Activated T-cell treated with anti-CD3 and anti-CD28 coated beads, Interleukin-2, amount 50 U/mL, for 72 hours (primary cell): ENCODE results near the gene STAM2. TPM values are rescaled to one million over a fixed set of nuclear protein-coding genes. Genes with fewer than 3 reads are reported as not detected.
"Not testable (repeated sequence)": the region's sequence is repeated elsewhere in the genome, so short reads cannot be mapped to it uniquely, and the experiment has no call there.

Experiments
- ATAC-seq, 2 donors: fragments of 150-1000 bp; cut with Tn5 transposase; replicated peaks in 1 of 2; 2 replicates each; pipeline ENCODE4 v1.10.0; 2021; ENCODE audit warnings: moderate library complexity in 2 of 2, mild to moderate bottlenecking in 1 of 2
- DNase-seq, 2 donors: peaks; one replicate each; pipeline ENCODE4 v3.0.0; 2021 to 2022; ENCODE audit warnings: mixed read lengths in 1 of 2
- H3K27ac Mint-ChIP-seq: one replicate; pipeline ENCODE4 v1.8.0; 2022; ENCODE audit warnings: mild to moderate bottlenecking, moderate library complexity, mixed read lengths
- H3K27me3 Mint-ChIP-seq: one replicate; pipeline ENCODE4 v1.8.0; 2022; ENCODE audit warnings: low read depth, mixed read lengths
- H3K36me3 Mint-ChIP-seq, 2 donors: one replicate each; pipeline ENCODE4 v1.8.0; 2022; ENCODE audit warnings: mixed read lengths in 2 of 2, mild to moderate bottlenecking in 1 of 2; ENCODE audit not compliant: insufficient read depth in 2 of 2
- H3K4me1 Mint-ChIP-seq: one replicate; pipeline ENCODE4 v1.8.0; 2022; ENCODE audit warnings: low read depth, mixed read lengths
- H3K4me3 Mint-ChIP-seq, 2 donors: one replicate each; pipeline ENCODE4 v1.8.0; 2022; ENCODE audit warnings: mild to moderate bottlenecking in 2 of 2, mixed read lengths in 2 of 2, moderate library complexity in 2 of 2
- H3K9me3 Mint-ChIP-seq, 2 donors: one replicate each; pipeline ENCODE4 v1.8.0; 2022; ENCODE audit warnings: mixed read lengths in 2 of 2
- total RNA-seq, 2 donors: library from RNA; stranded (reverse); gene quantifications; one replicate each; pipeline ENCODE4 v1.2.3, GENCODE V29; 2022

STAM2 gene
- total RNA-seq, 2 donors from 2014 or later: 16.7 to 17.1 TPM

DNA sequence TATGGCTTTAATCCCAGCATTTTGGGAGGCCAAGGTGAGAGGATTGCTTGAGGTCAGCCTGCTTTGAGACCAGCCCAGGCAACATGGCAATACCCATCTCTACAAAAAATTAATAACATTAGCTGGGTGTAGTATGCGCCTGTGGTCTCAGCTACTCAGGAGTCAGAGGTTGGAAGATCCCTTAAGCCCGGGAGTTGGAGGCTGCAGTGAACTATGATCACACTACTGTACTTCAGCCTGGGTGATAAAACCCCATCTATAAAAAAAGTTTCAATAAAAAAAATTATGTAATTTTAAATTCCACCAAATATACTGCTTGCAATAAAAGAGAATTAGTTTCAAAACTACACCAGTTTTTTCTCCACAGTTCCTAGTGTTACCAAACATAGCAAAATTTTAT, 53.4 kb downstream of the STAM2 start:
- Mint-ChIP-seq H3K4me3 (no peak overlapping the region), H3K4me1 (no peaks in the 10 kb centered on the region), H3K36me3 (peaks cover 0 to 3% of the 10 kb centered on the region in 2 donors), H3K9me3 (no peaks in the 10 kb centered on the region), H3K27ac (no peak overlapping the region), H3K27me3 (no peaks in the 10 kb centered on the region)
- DNase-seq (no peak), ATAC-seq (no peak)

DNA sequence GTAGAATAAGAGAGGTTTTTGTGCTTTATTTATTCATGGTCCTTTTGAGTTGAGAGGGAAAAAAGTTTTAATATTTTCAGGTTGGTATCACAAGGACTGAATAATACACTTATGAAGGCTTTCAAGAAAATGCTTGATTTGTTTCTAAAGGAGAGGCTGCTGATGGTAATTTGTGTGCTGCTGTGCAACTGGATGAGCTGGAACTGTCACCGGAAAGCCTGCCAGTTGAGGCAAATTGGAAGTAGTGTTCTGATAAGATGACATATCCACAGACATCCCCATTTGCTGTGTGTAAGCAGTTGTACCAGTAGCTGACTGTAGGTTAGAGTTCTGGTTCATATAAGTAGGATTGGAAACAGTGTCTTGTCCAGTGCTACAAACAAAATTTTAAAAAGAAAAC, 55.1 kb downstream of the STAM2 start:
- H3K36me3 Mint-ChIP-seq: peaks cover 0 to 3% of the 10 kb centered on the region in 2 donors
- ATAC-seq: no peak
- H3K27me3 Mint-ChIP-seq: no peaks in the 10 kb centered on the region
- H3K9me3 Mint-ChIP-seq: no peaks in the 10 kb centered on the region
- H3K4me3 Mint-ChIP-seq: no peak overlapping the region
- no peak for DNase-seq
- H3K27ac Mint-ChIP-seq: no peak overlapping the region
- H3K4me1 Mint-ChIP-seq: no peaks in the 10 kb centered on the region

DNA sequence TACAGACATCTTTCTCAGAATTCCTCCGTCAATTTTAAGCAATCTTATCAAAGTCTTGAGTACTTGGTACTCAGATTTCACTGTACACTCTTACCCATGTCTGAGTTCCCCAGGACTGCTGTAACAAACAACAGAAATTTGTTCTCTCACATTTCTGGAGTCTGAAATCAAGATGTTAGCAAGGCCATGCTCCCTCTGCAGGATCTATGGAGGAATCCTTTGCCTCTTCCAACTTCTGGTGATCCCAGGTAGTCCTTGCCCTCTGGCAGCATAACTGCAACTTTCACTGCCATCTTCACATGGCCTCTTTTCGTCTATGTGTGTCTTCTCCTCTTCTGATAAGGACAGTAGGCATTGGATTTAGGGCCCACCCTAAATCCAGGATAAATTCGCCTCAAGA, 59.6 kb downstream of the STAM2 start:
- Mint-ChIP-seq H3K27me3 (no peaks in the 10 kb centered on the region), H3K27ac (no peak overlapping the region), H3K4me1 (no peaks in the 10 kb centered on the region), H3K36me3 (peaks cover 0 to 2% of the 10 kb centered on the region in 2 donors), H3K4me3 (no peak overlapping the region), H3K9me3 (no peaks in the 10 kb centered on the region)
- ATAC-seq: no peak
- DNase-seq: no peak

DNA sequence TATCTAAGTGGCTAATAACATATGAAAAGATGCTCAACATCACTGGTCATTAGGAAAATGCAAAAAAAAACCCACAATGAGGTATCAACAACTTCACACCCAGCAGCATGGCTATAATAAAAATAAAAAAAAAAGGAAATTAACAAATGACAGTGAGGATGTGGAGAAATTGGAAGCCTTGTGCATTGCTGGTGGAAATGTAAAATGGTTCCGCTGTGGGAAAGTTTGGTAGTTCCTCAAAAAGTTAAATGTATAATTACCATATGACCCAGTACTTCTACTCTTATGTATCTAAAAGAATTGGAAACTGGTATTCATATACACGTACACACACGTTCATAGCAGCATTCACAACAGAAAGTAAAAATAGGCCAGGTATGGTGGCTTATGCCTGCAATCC, 61.2 kb downstream of the STAM2 start:
- DNase-seq: no peak
- Mint-ChIP-seq H3K4me3 (no peak overlapping the region), H3K27ac (no peak overlapping the region), H3K36me3 (peaks cover 0 to 2% of the 10 kb centered on the region in 2 donors), H3K27me3 (no peaks in the 10 kb centered on the region), H3K9me3 (no peaks in the 10 kb centered on the region), H3K4me1 (no peaks in the 10 kb centered on the region)
- no peak for ATAC-seq

DNA sequence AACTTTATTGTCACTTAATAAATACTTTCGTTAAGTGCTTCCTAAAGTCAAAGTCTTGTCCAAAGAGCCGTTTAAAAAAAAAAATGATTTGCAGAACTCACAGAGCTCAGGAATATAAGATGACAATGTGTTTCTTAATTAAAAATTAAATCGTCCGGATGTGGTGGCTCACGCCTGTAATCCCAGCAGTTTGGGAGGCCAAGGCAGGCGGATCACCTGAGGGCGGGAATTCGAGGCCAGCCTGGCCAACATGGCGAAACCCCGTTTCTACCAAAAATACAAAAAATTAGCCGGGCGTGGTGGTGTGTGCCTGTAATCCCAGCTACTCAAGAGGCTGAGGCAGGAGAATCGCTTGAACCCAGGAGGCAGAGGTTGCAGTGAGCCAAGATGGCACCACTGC, 68.4 kb downstream of the STAM2 start:
- H3K4me3 Mint-ChIP-seq, H3K4me1 Mint-ChIP-seq, H3K36me3 Mint-ChIP-seq, H3K9me3 Mint-ChIP-seq, DNase-seq, ATAC-seq, H3K27ac Mint-ChIP-seq: not testable (repeated sequence)
- peaks cover 14% of the 10 kb centered on the region for H3K27me3 Mint-ChIP-seq

DNA sequence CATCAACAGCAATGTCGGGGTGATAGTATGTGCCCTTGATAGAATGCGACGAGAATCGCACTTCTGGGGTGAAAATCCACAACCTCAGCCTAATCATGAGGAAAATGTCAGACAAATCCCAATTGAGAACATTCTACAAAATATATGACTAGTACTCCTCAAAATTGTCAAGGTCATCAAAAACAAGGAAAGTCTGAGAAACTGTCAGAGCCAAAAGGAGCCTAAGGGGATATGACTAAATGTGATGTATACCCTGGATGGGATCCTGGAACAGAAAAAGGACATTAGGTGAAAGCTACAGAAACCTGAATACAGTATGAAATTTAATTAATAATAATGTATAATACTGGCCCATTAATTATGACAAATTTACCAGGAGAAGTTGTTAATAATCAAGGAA, 69.1 kb downstream of the STAM2 start:
- Mint-ChIP-seq H3K27me3 (peaks cover 14% of the 10 kb centered on the region), H3K36me3 (no peaks in the 10 kb centered on the region), H3K9me3 (no peaks in the 10 kb centered on the region), H3K27ac (no peak overlapping the region), H3K4me3 (no peak overlapping the region), H3K4me1 (no peaks in the 10 kb centered on the region)
- ATAC-seq (no peak), DNase-seq (no peak)

DNA sequence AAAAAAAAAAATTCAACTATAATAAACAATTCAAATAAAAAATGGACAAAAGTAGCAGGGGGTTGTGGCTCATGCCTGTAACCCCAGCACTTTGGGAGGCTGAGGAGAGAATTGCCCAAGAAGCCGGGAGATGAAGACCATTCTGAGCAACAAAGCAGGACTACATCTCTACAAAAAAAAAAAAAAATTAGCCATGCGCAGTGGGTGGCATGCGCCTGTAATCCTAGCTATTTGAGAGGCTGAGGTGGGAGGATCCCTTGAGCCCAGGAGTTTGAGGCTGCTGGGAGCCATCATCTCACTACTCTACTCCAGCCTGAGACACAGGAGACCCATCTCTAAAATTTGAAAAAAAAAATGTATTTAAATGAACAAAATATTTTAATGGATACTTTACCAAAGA, 72.3 kb downstream of the STAM2 start:
- H3K4me1 Mint-ChIP-seq: peaks cover 7% of the 10 kb centered on the region
- DNase-seq (no peak), ATAC-seq (no peak)
- peaks cover 34% of the 10 kb centered on the region for H3K27me3 Mint-ChIP-seq
- peaks cover 3% of the 10 kb centered on the region in 2 donors for H3K36me3 Mint-ChIP-seq
- H3K27ac Mint-ChIP-seq: no peak overlapping the region
- no peaks in the 10 kb centered on the region for H3K9me3 Mint-ChIP-seq
- no peak overlapping the region for H3K4me3 Mint-ChIP-seq

DNA sequence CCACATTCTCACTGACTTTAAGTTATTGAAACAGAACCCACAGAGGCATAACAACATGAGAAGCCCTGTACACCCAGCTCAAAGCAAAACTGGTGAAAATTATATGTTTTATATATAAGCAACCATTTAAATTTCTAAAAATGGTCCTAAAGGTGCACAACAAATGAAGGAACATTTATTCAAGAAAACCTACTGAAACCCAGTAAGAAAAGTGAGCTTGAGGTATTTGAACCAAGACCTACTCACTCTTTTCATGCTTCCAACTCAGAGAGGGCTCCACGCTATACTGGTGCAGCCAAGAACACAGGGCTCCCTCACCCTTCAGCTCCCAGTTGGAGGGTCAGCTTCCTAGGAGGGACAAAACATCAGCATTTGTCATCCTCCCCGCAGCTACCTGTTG, 74.6 kb downstream of the STAM2 start:
- DNase-seq (no peak), ATAC-seq (no peak)
- H3K4me3 Mint-ChIP-seq: no peak overlapping the region
- H3K27ac Mint-ChIP-seq: no peak overlapping the region
- H3K9me3 Mint-ChIP-seq: no peaks in the 10 kb centered on the region
- peaks cover 55% of the 10 kb centered on the region for H3K27me3 Mint-ChIP-seq
- H3K4me1 Mint-ChIP-seq: peaks cover 17% of the 10 kb centered on the region
- peaks cover 3% of the 10 kb centered on the region in 2 donors for H3K36me3 Mint-ChIP-seq

DNA sequence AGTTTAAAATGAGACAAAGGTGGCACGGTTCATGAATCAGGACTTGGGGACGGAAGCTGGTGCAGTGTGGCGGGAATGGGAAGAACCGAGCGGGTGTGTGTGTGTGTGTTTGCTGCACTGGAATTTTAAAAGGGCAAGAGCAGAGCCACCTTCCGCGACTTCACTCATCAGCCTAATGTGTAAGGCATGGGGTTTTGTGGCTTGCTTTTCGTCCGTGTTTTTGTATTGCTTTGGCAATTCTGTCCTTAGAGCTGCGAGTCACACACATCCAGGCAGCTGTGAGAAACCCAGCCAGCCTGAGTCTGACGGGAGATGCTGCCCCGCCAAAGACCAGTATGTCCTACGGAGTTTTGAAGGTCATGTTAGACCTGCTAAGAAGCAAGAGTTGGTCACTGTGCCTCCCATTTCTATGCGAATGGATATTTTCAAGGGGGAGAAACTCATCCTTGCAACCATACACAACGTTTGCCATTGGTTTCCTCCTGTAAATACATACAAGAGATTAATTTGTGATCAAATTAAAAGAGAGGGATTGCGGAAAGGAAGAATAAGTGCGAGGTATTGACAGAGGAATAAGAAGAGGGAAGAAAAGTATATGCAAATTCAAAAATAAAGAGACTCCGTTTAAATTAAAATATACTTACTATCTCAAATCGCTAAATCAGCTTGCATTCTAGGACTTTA, 76.1 kb downstream of the STAM2 start:
- DNase-seq (peak in 1 of 2 donors; percentile 2), ATAC-seq (peak; percentile 30 to 40)
- peaks cover 56% of the 10 kb centered on the region for H3K27me3 Mint-ChIP-seq
- no peaks in the 10 kb centered on the region for H3K9me3 Mint-ChIP-seq
- H3K36me3 Mint-ChIP-seq: peaks cover 3% of the 10 kb centered on the region in 2 donors
- H3K4me1 Mint-ChIP-seq: peaks cover 17% of the 10 kb centered on the region
- peak overlapping the region; percentile 83 to 88 for H3K4me3 Mint-ChIP-seq
- H3K27ac Mint-ChIP-seq: peak overlapping the region; percentile 3

DNA sequence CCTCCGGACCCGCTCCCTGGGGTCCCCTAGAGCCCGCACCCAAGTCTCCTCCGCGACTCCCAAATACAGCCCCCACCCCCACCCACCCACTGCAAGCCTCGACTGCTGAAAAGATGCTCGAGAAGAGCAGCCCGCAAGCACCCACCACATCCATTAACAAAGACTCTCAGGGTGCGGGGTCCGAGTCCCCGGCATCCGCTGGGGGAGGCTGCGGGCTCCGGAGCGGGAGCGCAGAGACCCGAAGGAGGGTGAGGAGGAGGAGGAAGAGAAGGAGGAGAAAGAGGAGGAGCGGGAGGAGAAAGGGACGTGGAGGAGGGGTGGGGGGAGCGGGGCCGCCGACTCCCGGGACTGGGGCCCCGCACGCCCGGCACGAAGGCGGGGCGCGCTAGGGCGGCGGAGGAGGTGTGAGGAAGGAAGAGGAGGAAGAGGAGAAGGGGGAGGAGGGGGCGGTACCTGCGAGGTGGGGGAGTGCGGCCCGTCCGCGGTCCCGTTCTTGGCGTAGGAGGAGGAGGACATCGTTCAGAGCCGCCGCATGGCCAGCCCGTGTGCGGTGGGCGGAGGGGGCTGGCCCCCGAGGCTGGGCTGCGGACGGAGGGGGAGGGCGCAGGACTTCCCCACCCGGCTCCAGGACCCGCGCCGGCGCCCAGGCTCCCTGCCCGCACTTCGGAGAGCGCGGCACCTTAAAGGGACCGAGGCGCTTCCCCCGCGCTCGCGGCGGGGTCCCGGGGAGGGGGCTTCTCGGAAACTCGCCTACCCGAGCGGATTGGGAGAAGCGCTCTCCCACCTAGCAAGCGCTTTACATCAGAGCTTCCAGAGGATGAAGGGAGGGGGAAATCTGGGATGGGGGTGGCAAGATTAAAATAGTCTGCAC, 76.8 kb downstream of the STAM2 start, which contains the start of gene CACNB4:
TSS of gene CACNB4 (minus strand) at position 549 of the 871 bp plus-strand sequence.
- peak within 1 kb of the TSS; percentile 83 to 88 for H3K4me3 Mint-ChIP-seq
- ATAC-seq: peak; percentile 58 to 59
- DNase-seq: peak; percentile 15 to 21

DNA sequence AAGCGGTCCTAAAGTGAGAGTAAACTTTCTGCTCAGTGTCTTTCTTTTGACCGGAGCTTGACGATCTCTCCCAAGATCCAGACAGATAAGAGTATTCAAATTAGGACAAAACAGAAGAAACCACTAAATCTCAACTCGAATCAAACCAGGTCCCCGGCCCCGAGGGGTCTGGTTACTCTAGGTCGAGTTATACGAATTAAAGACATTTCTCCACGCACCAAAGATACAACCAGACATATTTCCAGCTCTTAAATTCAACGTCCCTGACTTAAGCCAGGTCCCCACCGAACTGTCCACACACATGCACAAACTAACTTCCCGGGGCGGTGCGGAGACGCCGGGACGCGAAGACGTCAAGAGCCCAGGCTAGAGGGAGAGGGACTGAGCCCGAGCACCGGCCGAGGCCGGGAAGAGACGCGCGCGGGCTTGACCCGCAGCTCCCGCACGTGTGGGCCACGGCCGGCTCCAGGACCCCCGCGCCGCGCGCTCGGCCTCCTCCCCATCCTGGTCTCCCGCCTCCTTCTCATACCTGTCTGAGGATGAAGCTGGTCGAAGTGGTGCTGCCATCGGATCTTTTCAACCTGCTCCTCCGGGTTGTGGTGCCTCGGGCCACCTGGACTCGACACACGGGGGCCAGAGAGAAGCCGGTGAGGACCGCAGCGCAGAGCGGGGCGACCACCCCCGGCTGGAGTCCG, 77.6 kb downstream of the STAM2 start:
- peak overlapping the region; percentile 83 to 88 for H3K4me3 Mint-ChIP-seq
- peaks cover 48% of the 10 kb centered on the region for H3K27me3 Mint-ChIP-seq
- H3K4me1 Mint-ChIP-seq: peaks cover 17% of the 10 kb centered on the region
- peaks cover 3% of the 10 kb centered on the region in 2 donors for H3K36me3 Mint-ChIP-seq
- DNase-seq: peak in 1 of 2 donors; percentile 8
- ATAC-seq: peak; percentile 46 to 57
- H3K9me3 Mint-ChIP-seq: no peaks in the 10 kb centered on the region
- no peak overlapping the region for H3K27ac Mint-ChIP-seq

More for the DNA sequence above, 76.8 kb downstream of the STAM2 start, which contains the start of gene CACNB4:
- H3K27ac Mint-ChIP-seq: peak within 1 kb of the TSS; percentile 3
- peaks cover 17% of the 10 kb centered on the region for H3K4me1 Mint-ChIP-seq
- H3K9me3 Mint-ChIP-seq: no peaks in the 10 kb centered on the region
- peaks cover 3% of the 10 kb centered on the region in 2 donors for H3K36me3 Mint-ChIP-seq
- peaks cover 49% of the 10 kb centered on the region for H3K27me3 Mint-ChIP-seq

DNA sequence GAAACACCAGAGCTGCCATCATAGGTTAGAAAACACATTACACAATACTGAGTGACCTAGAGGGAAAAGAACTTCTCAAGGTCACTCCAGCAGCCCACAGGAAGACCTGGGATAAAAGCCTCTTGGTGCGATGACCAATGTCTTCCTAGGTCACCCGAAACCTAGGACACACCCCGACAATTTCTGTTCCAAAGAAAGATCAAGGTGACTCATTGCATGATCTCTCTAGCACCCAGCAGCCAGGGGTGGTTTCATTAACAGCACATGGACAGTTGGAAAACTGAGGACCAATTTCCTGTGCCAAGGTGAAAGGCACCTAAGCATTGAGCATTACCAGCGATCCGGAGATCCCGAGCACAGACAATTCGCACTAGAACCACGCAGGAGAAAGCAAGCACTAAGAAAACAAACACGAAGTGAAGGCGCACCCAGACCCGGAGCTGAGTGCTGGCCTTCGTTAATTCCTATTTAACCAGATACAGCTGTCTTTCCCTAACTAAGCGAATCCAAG, 78.2 kb downstream of the STAM2 start:
- H3K27ac Mint-ChIP-seq: no peak overlapping the region
- H3K36me3 Mint-ChIP-seq: peaks cover 3% of the 10 kb centered on the region in 2 donors
- no peaks in the 10 kb centered on the region for H3K9me3 Mint-ChIP-seq
- DNase-seq (no peak), ATAC-seq (peak in 1 of 2 donors; percentile 8)
- H3K4me1 Mint-ChIP-seq: peaks cover 17% of the 10 kb centered on the region
- H3K4me3 Mint-ChIP-seq: peak overlapping the region; percentile 83 to 88
- H3K27me3 Mint-ChIP-seq: peaks cover 44% of the 10 kb centered on the region

DNA sequence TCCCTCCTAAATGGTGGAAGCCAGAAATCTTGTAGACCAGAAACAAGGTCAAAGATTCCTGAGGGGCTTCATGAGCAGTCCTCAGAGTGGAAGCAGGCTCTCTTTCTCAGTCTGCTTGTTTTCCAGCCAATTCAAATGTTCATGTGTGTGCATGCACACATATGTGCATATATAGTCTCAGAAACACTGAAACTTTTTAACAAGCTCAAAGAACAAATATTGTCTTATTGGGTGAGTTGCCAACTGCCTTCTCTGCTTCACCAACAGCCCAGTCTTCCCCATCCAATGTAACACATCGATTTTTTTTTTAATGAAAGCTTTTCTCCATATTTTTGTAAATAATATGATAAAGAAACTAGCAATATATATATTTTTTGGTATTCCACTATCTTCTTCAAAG, 80.4 kb downstream of the STAM2 start:
- peaks cover 3% of the 10 kb centered on the region in 2 donors for H3K36me3 Mint-ChIP-seq
- ATAC-seq (no peak), DNase-seq (no peak)
- H3K4me3 Mint-ChIP-seq: no peak overlapping the region
- H3K27me3 Mint-ChIP-seq: peaks cover 41% of the 10 kb centered on the region
- H3K27ac Mint-ChIP-seq: no peak overlapping the region
- peaks cover 17% of the 10 kb centered on the region for H3K4me1 Mint-ChIP-seq
- H3K9me3 Mint-ChIP-seq: no peaks in the 10 kb centered on the region
